CD4-positive, alpha-beta T cell treated with Interleukin-10 for 1 hour (primary cell): Measurements from ENCODE around the gene MLXIP.
"Not testable (repeated sequence)": the region's sequence is repeated elsewhere in the genome, so short reads cannot be mapped to it uniquely, and the experiment has no call there.

Source experiments
- DNase-seq: peaks from one replicate; pipeline ENCODE4 v3.0.0-alpha.2; 2020

MLXIP gene

DNA sequence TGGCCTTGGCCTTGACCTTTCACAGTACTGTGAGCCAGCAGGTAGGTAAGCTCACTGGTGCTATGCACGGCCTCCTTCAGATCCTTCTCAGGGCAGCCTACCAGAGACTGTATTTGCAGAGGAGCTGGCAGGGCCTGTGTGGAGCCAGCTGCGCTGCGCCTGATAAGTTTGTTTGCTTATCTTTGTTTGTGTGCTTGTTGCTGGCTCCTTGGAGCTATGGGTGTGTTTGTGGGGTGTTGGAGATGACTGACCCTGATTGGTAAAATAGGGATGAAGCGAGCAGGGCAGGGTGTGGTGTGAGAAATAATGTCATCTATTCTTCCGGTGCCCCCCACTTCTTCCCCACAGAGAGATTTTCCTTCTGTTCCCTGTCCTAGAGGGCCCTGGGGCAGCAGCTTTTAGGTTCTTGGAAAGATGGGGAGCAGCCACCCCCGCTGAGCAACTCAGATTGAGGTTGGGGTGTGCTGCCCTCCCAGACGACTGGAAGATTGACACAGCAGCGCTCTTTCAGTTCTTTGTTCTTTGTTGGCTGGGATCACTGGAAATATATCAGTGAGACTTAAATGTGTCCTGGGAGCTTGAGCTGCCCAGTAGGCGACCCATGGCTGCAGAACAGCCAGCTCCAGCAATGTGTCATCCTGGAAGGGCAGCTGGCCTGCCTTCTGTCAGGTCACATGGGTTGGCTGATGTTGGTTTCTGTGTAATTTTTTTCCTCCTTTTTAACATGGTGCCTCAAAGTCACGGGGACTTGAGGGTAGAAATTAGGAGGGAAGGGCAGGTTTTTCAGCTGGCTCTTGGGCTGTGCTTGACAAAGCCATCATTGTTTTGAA is 19.6 kb downstream of the MLXIP start:
- DNase-seq, result no peak

DNA sequence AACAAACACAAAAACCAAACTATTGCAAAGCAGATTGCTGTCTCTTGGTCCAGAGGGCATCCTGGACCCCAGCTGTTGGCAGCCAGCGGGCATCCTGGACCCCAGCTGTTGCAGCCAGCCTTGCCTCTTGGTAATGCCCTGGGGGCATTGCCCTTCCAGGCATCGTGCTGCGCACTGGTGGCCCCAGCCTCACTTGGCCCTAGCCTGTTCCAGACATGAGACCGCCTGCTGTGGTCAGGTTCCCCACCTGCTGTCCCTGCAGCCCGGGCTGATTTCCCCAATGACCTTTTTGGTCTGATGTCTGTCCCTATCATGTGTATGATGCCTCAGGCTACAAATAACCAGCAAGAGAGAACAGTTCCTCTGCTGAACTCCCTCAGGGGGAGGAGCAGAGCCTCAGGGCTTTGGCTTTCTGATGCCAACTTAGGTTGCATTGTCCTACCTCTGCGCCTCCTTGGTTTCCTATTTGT is 20.8 kb downstream of the MLXIP start:
- no peak for DNase-seq

- no peak for DNase-seq
These were observed 21.3 kb downstream of the MLXIP start for GRCh38 chr12:122099856-122100255.

DNA sequence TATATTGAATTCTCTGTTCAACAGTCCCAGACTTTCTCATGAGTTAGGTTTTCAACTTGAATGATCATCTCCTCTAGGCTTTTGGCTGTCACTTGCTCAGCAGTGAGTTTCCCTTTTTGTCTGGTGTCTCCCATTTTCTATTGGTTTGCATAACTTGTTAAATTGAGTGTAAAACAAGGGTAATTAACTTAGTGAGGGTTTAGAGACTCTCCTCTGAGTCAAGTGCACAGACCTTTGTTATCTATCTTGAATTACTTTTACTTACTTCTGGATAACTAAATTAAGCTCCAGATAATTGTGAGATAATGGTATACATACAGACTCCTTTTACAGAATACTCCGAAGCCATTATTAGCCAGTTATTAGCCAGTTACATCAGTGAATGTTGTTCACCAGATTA is 22.0 kb downstream of the MLXIP start:
- DNase-seq, result no peak

GRCh38 chr12:122102331-122102730 is 23.8 kb downstream of the MLXIP start:
- no peak for DNase-seq

GRCh38 chr12:122104844-122105243 is 26.3 kb downstream of the MLXIP start:
- DNase-seq, result no peak

DNA sequence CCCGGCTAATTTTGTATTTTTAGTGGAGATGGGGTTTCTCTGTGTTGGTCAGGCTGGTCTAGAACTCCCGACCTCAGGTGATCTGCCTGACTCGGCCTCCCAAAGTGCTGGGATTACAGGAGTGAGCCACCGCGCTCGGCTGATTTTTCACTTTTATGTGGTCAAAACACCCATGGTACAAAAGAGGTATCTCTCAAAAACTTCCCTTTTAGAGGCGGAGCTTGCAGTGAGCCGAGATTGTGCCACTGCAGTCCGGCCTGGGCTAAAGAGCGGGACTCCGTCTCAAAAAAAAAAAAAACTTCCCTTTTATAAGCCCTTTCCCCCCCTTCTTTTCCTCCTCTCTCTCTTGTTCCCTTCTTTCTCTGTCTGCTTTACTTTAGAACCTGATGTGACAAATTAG is 26.9 kb downstream of the MLXIP start:
- DNase-seq, result not testable (repeated sequence)

GRCh38 chr12:122106843-122107242 is 28.3 kb downstream of the MLXIP start:
- no peak for DNase-seq

DNA sequence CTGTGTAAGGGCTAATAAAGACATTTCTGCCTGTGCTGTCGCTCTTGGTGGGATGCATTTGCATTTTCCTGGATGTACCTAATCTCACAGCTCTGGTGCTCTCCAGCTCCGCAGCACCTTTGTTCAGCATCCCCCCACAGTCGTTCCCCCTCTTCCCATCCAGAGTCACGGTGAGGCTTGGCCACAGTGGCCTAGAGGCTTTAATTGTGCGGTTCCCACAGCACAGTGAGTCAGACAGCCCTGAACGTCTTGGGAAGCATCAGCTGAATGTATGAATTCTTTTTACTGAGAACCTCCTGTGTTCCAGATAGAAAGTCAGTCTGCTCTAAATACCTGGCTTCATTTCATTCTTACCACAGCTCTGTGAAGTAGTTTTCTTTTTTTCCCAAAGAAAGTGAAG is 28.7 kb downstream of the MLXIP start:
- no peak for DNase-seq

- no peak for DNase-seq
These were observed 32.6 kb downstream of the MLXIP start for GRCh38 chr12:122111089-122111641.

- DNase-seq, result no peak
These were observed 38.4 kb downstream of the MLXIP start for GRCh38 chr12:122116707-122117535.

GRCh38 chr12:122117979-122118378 is 39.4 kb downstream of the MLXIP start:
- no peak for DNase-seq

DNA sequence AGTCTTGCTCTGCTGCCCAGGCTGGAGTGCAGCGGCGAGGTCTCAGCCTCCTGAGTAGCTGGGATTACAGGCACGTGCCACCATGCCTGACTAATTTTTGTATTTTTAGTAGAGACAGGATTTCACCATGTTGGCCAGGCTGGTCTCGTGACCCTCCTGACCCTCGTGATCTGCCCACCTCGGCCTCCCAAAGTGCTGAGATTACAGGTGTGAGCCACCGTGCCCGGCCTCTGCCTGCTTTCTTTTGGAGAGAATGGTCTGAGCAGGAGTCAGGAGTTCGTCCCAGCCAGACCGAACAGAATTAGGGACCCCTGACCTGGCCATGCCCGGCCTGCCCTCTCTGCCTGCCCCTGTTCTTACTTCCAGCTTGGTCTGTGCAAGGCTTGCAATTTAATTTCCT is 42.8 kb downstream of the MLXIP start:
- not testable (repeated sequence) for DNase-seq

DNA sequence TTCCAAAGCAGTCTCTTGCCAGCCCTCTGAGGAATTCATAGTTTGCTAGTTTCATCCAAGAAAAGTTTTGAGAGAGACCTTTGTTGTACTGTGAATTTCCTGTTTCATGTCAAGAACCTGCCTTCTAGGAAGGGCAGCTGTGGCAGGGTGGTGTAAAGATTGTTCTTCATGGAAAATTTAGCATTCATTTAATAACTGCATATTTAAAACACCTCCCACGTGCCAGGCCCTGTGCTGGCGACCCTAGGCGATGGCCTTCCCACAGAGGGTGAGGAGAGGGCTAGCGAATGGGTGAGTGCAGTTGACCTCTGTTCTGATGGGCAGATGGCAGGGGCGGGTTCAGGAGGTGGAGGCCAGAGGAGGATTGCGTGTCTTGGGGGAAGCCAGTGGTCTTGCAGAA is 43.2 kb downstream of the MLXIP start:
- no peak for DNase-seq

DNA sequence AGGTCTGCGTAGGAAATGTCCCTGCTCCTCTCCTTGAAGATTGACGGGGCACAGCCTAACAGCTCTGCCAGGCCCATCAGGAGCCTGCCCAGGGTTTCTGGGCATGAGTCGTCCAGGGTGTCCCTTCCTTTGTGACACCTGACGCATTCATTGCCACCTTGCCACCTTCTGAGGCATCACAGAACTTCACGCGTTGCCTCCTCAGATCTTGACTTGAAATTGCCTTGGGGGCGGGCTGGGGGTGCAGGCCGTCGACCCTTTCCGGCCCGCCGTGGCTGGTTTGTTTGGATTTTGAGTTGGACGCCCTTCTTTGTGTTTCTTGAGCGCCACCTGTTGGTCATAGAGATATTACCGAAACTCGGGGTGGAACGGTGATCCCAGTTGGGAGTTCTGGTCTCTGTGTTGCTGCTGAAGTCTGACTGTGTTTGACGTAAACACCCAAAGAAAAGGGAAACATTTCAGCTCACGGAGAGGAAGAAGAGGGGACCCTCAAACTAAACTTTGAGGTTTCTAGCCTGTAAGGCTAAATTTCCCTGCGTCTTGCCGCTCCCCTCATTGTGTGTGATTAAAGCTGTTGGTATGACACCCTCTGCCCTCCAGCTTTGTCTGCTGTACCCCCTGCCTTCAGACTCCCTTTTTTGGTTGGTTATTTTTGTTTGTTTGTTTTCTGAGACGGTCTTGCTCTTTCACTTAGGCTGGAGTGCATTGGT is 44.6 kb downstream of the MLXIP start:
- DNase-seq, result peak; percentile 79

GRCh38 chr12:122123761-122124145 is 45.2 kb downstream of the MLXIP start:
- no peak for DNase-seq

GRCh38 chr12:122124370-122124769 is 45.8 kb downstream of the MLXIP start:
- no peak for DNase-seq

- DNase-seq, result no peak
These were observed 47.1 kb downstream of the MLXIP start for GRCh38 chr12:122125452-122126341.

DNA sequence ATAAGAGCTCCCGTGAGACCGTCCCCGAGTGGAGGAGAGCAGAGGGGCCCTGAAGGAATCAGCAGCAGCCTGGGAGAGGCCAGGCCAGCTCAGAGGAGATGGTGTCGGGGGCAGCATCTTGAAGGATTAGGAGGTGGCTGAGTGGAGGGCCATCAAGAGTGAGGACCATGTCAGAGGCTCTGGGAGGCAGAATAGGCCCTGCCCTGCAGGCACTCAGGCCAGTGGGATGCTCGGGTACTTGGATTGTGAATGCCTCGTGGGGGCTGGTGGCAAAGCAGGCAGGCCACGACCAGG is 47.7 kb downstream of the MLXIP start:
- no peak for DNase-seq

DNA sequence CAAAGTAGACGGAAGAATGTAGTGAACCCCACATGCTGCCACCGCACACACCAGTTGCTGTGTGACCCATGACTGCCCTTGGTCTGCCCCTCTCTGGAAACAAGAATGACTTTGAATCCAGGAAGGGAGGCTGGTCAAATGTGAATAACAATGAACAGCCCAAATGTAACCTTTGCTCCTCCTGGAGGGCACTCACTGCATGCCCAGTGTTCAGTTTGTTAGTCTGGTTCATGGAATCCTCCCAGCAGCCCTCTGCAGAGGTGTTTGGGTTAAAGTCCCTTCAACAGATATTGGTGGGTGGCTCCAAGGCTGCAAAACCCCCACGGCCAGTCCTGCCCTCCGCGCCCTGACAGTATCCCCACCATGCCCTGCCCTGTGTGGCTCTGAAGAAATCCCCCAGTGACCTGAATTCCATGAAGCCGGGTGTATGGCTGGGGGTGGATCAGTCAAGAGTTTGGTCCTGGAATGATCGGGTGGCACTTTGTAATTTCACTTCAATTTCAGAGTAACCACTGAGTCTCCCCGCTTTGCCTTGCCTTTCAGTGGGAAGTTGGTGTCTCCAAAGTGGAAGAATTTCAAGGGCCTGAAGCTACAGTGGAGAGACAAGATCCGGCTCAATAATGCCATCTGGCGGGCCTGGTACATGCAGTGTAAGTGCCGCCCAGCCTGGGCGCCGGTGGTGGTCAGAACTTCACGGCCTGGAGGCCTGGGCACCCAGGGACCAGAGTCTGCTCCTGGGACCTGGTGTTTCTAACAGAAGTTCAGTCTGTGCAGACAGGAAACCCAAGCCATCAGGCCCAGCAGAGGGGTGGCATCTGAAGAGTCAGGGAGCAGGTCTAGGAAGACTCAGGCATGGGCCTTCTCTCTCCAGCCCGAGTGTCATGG is 48.4 kb downstream of the MLXIP start:
- DNase-seq, result no peak

GRCh38 chr12:122127839-122128238 is 49.3 kb downstream of the MLXIP start:
- DNase-seq, result no peak
